ENCODE results near the gene ICAM5.
"Not testable (repeated sequence)": the region's sequence is repeated elsewhere in the genome, so short reads cannot be mapped to it uniquely, and the experiment has no call there.

Gene ICAM5

GRCh38 chr19:10289836-10290356, at the start of gene ICAM5:
TSS of gene ICAM5 (plus strand) at chr19:10289952. CDS start at chr19:10290044, 92 bp downstream.
- DNase-seq: no peak

DNA sequence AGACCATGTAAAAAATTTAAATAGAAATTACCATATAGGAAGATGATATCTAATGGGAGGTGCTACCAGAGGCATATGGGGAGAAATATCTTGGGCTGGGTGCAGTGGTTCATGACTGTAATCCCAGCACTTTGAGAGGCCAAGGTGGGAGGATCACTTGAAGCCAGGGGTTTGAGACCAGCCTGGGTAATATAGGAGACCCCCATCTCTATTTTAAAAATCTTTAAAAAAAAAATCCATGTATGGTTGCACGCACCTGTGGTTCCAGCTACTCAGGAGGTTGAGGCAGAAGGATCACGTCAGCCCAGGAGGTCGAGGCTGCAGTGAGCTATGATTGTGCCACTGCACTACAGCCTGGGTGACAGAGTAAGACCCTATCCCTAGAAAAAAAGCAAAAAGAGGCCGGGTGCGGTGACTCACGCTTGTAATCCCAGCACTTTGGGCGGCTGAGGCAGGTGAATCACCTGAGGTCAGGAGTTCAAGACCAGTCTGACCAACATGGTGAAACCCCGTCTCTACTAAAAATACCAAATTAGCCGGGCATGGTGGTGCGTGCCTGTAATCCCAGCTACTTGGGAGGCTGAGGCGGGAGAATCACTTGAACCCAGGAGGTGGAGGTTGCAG, 47.8 kb upstream of the ICAM5 start:
- DNase-seq: not testable (repeated sequence)

DNA sequence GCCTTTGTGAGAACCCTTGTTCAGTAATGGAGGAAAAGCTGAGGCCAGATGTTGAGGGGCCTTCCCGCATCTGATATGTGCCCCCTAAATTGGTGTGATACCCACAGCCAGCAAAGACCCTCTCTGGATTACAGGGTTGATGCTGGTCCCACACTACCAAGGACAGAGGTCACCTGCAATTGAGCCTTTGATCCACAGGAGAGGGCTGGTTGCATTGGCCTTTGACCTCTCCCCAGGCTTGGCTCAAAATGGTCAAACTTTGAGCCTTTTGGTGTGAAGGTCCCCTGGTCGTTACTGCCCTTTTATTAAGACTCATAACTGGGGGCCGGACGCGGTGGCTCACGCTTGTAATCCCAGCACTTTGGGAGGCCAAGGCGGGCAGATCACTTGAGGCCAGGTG, 46.1 kb upstream of the ICAM5 start:
- no peak for DNase-seq

- DNase-seq: no peak
Observed at GRCh38 chr19:10245189-10245939, 44.4 kb upstream of the ICAM5 start.

DNA sequence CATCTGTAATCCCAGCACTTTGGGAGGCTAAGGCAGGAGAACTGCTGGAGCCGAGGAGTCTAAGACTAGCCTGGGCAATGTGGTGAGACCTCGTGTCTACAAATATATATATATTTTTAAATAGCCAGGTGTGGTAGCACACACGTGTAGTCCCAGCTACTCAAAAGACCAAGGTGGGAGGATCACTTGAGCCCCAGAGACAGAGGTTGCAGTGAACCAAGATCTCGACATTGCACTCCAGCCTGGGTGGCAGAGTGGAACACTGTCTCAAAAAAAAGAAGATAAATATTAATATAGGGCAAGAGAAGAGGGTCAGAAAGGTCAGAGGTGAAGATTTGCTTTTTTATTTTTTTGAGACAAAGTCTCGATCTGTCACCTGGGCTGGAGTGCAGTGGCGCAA, 43.2 kb upstream of the ICAM5 start:
- DNase-seq: no peak

GRCh38 chr19:10251792-10252694, 37.7 kb upstream of the ICAM5 start, which contains the start of gene MRPL4:
TSS of gene MRPL4 (plus strand) at chr19:10252214. CDS start at chr19:10252254, 40 bp downstream.
- peak; percentile 97 for DNase-seq

DNA sequence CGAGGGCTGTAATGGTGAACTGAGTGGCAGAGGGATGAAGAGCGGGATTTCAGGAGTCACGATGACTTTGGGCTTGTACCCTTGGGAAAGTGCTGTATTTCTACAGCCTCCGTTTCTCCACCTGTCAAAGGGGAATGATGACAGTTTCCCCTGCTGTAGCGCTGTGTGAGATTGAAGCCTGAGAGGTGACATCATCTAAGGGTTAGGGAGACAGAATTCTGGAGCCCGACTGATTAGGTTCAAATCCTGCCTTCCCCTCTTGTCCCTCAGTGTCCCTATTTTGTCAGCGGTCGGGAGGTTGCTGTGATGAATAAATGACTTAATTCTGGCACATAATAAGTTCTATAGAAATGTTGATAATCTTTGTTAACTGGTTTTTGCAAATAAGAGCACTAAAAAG, 37.0 kb upstream of the ICAM5 start:
- DNase-seq: no peak

DNA sequence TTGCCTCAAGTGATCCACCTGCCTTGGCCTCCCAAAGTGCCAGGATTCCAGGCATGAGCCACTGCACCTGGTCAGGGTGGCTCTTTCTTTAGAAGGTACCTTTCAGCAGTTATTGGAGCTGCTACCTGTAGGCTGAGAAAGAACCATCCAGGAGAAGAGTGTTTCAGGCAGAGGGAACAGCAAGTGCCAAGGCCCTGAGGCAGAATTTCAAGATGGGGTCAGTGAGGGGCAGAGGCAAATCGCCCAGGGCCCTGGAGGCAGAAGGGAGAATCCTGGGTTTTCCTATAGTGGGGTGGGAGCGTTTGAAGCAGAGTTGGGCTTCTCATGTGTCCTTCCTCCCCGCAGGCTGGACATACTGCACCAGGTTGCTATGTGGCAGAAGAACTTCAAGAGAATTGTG, 35.5 kb upstream of the ICAM5 start:
- no peak for DNase-seq

GRCh38 chr19:10255358-10255757, 34.4 kb upstream of the ICAM5 start:
- no peak for DNase-seq

- DNase-seq: no peak
Observed at GRCh38 chr19:10256551-10256950, 33.2 kb upstream of the ICAM5 start.

GRCh38 chr19:10256970-10257615, 32.7 kb upstream of the ICAM5 start:
- no peak for DNase-seq

GRCh38 chr19:10258080-10258710, 31.6 kb upstream of the ICAM5 start:
- no peak for DNase-seq

DNA sequence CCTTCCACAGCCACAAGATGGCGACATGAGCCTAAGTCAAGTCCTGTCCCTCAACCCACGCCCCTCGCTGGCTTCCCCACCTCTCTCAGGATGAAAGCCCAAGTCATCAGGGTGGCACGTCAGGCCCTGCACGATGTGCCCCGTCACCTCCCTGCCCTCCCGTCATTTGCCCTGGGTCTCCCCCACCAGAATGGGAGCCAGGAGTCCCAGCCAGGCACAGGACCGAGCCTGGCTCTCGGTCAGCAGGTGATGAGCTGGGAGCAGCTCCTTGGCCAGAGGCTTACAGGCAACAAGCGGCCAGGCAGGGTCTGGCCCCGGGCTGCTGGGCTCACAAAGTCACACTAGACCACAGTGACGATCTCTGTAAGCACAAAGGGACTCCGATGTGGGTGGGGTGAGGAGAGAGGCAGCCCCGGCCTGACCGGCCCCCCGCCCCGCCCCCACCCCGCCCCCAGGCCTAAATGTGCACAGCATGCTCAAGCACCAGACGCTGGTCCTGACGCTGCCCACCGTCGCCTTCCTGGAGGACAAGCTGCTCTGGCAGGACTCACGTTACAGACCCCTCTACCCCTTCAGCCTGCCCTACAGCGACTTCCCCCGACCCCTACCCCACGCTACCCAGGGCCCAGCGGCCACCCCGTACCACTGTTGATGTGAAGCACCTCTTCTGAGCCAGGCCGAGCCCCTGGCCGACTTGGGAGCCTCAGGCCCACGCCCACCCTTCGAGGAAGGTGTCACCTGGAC, 30.4 kb upstream of the ICAM5 start:
- peak; percentile 74 for DNase-seq

DNA sequence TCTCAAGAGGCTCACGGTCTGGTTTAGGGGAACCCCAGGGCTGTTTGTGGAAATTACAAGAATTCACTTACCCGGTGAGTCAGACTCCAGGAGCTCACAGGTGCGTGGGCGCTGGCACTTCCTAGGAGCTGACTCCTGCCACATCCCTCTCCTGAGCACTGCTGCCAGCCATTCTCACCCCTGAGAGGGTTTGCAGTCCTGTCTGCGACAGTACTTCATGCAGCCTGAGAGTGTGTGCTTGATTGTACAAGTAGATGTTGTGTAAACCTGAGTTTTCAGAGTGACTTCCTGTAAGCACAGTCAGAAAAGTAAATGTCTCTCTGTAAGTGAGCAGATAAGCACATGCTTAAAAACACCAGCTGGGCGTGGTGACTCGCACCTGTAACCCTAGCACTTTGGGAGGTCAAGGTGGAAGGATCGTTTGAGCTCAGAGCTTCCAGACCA, 29.6 kb upstream of the ICAM5 start:
- DNase-seq: no peak

DNA sequence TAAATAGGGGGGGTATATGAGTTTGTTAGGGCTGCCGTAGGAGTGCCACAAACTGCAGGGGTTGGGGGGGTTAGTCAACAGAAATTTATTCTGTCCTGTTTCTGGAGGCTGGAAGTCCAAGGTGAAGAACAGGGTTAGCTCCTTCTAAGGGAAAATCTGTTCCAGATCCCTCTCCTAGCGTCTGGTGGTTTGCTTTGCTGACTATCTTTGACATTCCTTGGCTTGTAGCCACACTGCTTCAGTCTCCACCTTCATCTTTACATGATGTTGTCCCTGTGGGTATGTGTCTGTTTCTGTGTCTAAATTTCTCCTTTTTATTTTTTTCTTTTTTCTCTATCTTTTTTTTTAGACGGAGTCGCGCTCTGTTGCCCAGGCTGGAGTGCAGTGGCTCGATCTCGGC, 27.0 kb upstream of the ICAM5 start:
- no peak for DNase-seq

DNA sequence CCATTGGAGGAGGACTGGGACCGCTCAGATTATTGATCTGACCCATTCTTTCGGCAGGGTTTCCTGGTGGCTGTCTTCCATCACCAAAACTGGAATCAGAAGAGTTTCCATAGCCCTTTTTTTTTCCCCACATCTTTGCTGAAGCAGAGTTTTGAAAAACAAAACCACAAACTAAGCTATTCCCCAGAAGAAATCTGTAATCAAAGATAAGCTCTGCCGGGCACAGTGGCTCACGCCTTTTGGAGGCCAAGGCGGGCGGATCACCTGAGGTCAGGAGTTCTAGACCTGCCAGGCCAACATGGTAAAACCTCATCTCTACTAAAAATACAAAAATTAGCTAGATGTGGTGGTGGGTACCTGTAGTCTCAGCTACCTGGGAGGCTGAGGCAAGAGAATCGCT, 23.0 kb upstream of the ICAM5 start:
- DNase-seq: no peak

DNA sequence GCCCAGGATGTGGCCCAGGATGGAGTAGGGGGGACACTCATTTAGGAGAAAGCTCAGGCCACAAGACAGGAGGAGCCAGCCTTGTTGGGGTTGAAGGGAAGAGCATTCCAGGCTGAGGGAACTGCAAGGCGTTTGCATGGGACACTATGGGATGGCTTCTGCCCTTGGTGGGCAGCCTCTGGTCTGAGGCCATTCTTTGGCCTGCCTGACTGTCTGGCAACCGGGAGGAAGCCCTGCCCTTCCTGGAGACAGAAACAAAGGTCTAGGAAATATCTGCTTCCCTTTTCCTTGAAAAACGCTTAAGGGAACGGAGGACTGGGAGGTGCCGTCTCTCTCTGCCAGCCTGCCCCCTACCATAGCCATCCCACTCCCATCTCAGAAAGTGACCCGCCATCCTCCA, 21.7 kb upstream of the ICAM5 start:
- DNase-seq: no peak

DNA sequence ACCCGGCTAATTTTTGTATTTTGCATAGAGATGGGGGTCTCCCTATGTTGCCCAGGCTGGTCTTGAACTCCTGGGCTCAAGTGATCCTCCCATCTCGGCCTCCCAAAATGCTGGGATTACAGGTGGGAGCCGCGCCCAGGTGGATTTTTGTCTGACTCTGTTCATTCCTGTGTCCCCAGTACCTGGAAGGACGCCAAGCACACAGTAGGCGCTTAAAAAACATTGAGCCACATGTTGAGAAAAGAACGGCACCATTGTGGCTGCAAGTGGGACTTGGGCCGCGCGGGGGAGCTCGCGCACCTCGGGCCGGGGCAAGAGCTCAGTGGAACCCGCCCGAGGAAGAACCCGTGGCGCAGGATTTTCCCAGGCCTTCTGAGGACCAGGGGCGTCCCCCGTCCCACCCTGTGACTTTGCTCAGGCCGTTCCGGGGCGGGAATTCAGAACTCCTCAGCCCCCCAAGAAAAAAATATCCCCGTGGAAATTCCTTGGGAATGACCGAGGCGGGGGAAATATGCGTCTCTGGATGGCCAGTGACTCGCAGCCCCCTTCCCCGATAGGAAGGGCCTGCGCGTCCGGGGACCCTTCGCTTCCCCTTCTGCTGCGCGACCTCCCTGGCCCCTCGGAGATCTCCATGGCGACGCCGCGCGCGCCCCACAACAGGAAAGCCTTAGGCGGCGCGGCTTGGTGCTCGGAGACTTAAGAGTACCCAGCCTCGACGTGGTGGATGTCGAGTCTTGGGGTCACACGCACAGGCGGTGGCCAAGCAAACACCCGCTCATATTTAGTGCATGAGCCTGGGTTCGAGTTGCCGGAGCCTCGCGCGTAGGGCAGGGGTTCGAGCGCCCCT, 20.2 kb upstream of the ICAM5 start:
- DNase-seq: peak; percentile 84

- peak; percentile 59 for DNase-seq
Observed at GRCh38 chr19:10270180-10270615, 19.6 kb upstream of the ICAM5 start.
